ENCODE data around the gene CADM1. TPM values are rescaled to one million over a fixed set of nuclear protein-coding genes. Genes with fewer than 3 reads are reported as not detected.

Gene CADM1
- total and polyA plus RNA-seq, 9 of the 15 experiments (the other 6 are each of a cell fraction or from before 2014, with no cell fraction given), result 0.42 TPM; not detected in 8

DNA sequence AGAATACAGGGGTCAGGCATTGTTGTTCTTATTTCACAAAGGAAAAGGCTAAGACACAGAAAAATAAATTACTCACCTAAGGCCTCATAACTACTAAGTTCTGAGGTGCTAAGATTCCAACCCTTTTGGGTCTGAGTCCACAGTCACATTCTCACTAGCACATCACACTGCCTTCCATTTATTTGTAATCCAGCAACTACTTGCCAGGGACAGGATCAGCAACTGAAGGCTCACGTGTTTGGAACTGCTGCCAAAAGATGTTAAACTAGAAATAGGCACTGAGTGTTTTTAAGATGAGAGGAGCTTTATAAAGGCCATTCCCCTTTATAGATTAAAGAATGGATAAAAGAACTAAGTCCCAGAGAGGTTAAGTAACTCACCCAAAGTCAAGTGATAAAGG lies 58.0 kb downstream of the CADM1 start:
- Histone ChIP-seq H2AFZ (ENCODE audit: low read depth, low read length) (no peak overlapping the region), H3K27ac (ENCODE audit: extremely low read depth, low read depth, low read length) (no peak overlapping the region), H3K4me2 (ENCODE audit: insufficient read depth, low read length) (no peak overlapping the region), H3K9me3 (replicated peaks; ENCODE audit: control insufficient read depth, insufficient read depth, low read depth, low read length) (no peaks in the 10 kb centered on the region), H3K4me1 (replicated peaks in 1 of 2; ENCODE audit: control insufficient read depth in 2 of 2, insufficient read depth in 2 of 2, low read length in 2 of 2) (no peaks in the 10 kb centered on the region), H4K20me1 (replicated peaks; ENCODE audit: control insufficient read depth, insufficient read depth, low read length) (no peaks in the 10 kb centered on the region), H3K9ac (ENCODE audit: insufficient read depth in 1 of 2, low read depth in 2 of 2, low read length in 2 of 2) (no peak overlapping the region), H3K27me3 (ENCODE audit: control insufficient read depth in 2 of 2, insufficient read depth in 2 of 2, low read length in 2 of 2) (no peaks in the 10 kb centered on the region), H3K4me3 (no peak overlapping the region), H3K79me2 (ENCODE audit: control insufficient read depth, insufficient read depth, low read length) (no peaks in the 10 kb centered on the region), H3K9me1 (ENCODE audit: control insufficient read depth, insufficient read depth, low read length) (no peaks in the 10 kb centered on the region), H3K36me3 (ENCODE audit: control insufficient read depth, insufficient read depth, low read length) (no peaks in the 10 kb centered on the region)
- no peak for FAIRE-seq
- ChIA-PET CTCF (ENCODE audit: low intra/inter-chr PET ratio) (no interaction called here), POLR2A (interaction anchor here (1.2 kb wide), 1 partner anchor 16 kb away, joined by 3 read pairs; no protein-coding TSS in a partner anchor)
- no TSS peak for BruUV-seq (replicated peaks)
- ATAC-seq, result no peak
- TF ChIP-seq TFAM (CRISPR knock-in tag; conservative IDR thresholded peaks at IDR 0.05) (no peak), PCBP2 (IDR thresholded peaks at IDR 0.05; ENCODE audit: low read depth, low read length, poor library complexity, severe bottlenecking) (no peak), TARDBP (IDR thresholded peaks at IDR 0.05) (no peak), MIER1 (IDR thresholded peaks at IDR 0.05; ENCODE audit: low read depth) (no peak), ZNF354B (CRISPR knock-in tag; IDR thresholded peaks at IDR 0.05) (no peak), OTX1 (CRISPR knock-in tag; IDR thresholded peaks at IDR 0.05) (no peak), ZNF444 (CRISPR knock-in tag; IDR thresholded peaks at IDR 0.05) (no peak), SMC3 (conservative IDR thresholded peaks at IDR 0.05; ENCODE audit: insufficient read depth, low read depth, low read length) (no peak), ZNF584 (CRISPR knock-in tag; IDR thresholded peaks at IDR 0.05; ENCODE audit: low read depth) (no peak), POLR2A (conservative IDR thresholded peaks at IDR 0.05) (no peak), RBM39 (optimal IDR thresholded peaks at IDR 0.05; ENCODE audit: low read depth, low read length) (no peak), BRF1 (IDR thresholded peaks at IDR 0.05; ENCODE audit: borderline replicate concordance, extremely low read depth, insufficient read length) (no peak), KLF1 (tag; IDR thresholded peaks at IDR 0.05) (no peak)
- TF ChIP-seq, protein P1, sequence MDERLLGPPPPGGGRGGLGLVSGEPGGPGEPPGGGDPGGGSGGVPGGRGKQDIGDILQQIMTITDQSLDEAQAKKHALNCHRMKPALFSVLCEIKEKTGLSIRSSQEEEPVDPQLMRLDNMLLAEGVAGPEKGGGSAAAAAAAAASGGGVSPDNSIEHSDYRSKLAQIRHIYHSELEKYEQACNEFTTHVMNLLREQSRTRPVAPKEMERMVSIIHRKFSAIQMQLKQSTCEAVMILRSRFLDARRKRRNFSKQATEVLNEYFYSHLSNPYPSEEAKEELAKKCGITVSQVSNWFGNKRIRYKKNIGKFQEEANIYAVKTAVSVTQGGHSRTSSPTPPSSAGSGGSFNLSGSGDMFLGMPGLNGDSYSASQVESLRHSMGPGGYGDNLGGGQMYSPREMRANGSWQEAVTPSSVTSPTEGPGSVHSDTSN (CRISPR knock-in tag; IDR thresholded peaks at IDR 0.05; ENCODE audit: low read depth), result no peak
- TF ChIP-seq, protein P1 (tag; conservative IDR thresholded peaks at IDR 0.05; ENCODE audit: low read depth), result no peak
- TF ChIP-seq, protein P2, sequence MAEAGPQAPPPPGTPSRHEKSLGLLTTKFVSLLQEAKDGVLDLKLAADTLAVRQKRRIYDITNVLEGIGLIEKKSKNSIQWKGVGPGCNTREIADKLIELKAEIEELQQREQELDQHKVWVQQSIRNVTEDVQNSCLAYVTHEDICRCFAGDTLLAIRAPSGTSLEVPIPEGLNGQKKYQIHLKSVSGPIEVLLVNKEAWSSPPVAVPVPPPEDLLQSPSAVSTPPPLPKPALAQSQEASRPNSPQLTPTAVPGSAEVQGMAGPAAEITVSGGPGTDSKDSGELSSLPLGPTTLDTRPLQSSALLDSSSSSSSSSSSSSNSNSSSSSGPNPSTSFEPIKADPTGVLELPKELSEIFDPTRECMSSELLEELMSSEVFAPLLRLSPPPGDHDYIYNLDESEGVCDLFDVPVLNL (CRISPR knock-in tag; IDR thresholded peaks at IDR 0.05; ENCODE audit: low read depth), result no peak
- TF ChIP-seq, protein P3, sequence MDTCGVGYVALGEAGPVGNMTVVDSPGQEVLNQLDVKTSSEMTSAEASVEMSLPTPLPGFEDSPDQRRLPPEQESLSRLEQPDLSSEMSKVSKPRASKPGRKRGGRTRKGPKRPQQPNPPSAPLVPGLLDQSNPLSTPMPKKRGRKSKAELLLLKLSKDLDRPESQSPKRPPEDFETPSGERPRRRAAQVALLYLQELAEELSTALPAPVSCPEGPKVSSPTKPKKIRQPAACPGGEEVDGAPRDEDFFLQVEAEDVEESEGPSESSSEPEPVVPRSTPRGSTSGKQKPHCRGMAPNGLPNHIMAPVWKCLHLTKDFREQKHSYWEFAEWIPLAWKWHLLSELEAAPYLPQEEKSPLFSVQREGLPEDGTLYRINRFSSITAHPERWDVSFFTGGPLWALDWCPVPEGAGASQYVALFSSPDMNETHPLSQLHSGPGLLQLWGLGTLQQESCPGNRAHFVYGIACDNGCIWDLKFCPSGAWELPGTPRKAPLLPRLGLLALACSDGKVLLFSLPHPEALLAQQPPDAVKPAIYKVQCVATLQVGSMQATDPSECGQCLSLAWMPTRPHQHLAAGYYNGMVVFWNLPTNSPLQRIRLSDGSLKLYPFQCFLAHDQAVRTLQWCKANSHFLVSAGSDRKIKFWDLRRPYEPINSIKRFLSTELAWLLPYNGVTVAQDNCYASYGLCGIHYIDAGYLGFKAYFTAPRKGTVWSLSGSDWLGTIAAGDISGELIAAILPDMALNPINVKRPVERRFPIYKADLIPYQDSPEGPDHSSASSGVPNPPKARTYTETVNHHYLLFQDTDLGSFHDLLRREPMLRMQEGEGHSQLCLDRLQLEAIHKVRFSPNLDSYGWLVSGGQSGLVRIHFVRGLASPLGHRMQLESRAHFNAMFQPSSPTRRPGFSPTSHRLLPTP (IDR thresholded peaks at IDR 0.05; ENCODE audit: borderline replicate concordance, extremely low read depth, insufficient read length), result no peak
- intact Hi-C loops (cut with micrococcal nuclease), result no loop called here
- DNase-seq (ENCODE audit: extremely low read depth in 1 of 4, low spot score in 3 of 4), result no peak
- 0% methylated on average over 1 of the region's 1 CpG for WGBS (ENCODE audit: insufficient coverage, low coverage, missing lambda C conversion rate)
- in situ Hi-C loops (cut with MboI), result no loop called here

All from K562 (cell line).